CD4-positive, alpha-beta T cell treated with Interleukin-2 at 100 ng/mL for 4 hours (primary cell): ENCODE measurements around the gene RUFY1.
"Not testable (repeated sequence)": the region's sequence is repeated elsewhere in the genome, so short reads cannot be mapped to it uniquely, and the experiment has no call there.

Experiments used
- DNase-seq: peaks from one replicate; pipeline ENCODE4 v3.0.0-alpha.2; 2020; ENCODE audit warnings: low spot score

Gene RUFY1, protein sequence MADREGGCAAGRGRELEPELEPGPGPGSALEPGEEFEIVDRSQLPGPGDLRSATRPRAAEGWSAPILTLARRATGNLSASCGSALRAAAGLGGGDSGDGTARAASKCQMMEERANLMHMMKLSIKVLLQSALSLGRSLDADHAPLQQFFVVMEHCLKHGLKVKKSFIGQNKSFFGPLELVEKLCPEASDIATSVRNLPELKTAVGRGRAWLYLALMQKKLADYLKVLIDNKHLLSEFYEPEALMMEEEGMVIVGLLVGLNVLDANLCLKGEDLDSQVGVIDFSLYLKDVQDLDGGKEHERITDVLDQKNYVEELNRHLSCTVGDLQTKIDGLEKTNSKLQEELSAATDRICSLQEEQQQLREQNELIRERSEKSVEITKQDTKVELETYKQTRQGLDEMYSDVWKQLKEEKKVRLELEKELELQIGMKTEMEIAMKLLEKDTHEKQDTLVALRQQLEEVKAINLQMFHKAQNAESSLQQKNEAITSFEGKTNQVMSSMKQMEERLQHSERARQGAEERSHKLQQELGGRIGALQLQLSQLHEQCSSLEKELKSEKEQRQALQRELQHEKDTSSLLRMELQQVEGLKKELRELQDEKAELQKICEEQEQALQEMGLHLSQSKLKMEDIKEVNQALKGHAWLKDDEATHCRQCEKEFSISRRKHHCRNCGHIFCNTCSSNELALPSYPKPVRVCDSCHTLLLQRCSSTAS

DNA sequence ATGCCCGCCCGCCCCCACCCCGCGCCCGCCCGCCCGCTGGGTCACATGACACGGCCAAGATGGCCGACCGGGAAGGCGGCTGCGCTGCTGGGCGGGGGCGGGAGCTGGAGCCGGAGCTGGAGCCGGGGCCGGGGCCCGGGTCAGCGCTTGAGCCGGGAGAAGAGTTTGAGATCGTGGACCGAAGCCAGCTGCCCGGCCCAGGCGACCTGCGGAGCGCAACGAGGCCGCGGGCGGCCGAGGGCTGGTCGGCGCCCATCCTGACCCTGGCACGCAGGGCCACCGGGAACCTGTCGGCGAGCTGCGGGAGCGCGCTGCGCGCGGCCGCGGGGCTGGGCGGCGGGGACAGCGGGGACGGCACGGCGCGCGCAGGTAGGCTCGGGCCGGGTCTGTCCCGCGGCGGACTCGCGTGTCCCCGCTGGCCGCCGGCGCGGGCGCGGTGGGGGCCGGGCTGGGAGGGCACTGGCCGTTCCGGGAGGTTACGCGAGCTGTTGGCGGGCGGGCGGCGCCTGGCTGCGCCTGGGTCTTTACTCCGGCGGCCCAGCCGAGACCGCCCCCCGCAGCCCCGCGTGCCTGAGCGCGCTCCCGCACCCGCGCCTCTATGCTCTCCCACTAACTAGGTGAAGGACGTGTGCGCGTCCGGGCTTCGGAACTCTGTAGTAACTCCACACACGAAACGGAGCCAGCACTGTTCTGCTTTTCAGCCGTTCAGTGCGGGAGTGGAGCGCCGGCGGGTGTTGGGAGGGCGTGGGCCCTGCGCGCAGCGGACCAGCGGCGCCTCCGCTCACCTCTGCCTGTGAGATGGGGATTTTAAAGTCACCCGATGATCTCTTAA lies at the start of gene RUFY1:
RUFY1 (plus strand) TSS at position 44 of the 832 bp plus-strand sequence; CDS start at position 60, 16 bp downstream.
- peak; percentile 78 for DNase-seq

DNA sequence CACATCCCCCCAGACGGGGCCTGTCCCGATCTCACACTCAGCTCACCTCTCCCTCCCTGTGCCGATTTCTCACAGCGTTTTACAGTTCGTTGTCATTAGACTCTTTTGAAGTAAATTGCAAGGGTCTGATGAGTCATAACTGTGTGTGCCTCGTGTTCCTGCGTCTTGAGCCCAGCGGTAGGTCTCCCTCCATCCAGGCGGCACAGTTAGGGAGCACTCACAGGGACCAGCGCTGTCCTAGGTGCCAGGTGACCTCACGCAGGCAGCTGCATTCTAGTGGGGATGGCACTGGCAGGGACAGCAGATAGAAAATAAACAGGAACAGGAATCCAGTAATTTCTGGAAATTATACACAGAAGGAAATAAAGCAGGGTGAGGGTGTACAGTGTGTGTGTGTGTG lies 48.4 kb upstream of the RUFY1 start:
- DNase-seq: not testable (repeated sequence)

DNA sequence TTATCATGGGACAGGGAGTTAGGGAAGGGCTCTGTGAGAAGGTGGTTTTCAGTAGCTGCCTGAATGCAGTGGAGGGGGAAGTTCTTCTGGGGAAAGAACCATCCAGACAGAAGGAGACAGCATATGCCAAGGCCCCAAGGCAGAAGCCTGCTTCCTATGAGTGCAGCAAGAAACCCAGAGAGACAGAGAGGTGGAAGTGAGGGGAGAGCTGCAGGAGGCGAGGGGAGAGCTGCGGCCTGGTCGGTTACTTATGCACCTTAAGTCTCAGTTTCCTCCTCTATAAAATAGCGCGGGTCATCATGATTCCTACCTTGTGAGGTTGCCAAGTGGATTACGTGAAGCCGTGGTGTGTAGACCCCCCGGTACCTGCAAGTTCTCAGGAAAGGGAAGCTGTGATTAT lies 47.9 kb upstream of the RUFY1 start:
- not testable (repeated sequence) for DNase-seq

DNA sequence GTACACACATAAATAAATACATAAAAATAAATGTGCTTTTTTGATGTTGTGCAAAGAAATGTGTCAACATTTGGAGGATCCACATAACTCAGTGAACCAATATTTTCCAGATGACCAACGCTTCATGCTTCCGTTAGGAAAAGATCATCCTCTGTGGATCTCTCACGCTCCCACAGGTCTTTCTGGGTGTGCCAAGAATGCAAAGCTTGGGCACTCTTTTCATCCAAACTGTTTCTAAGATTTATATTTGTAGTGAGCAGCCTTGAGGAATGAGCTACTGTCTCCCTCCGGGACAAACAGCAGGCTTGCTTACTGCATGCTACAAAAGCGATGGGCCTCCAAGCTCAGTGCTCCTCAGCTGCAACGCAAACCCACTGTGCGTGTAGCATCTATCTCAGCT lies 46.2 kb upstream of the RUFY1 start:
- no peak for DNase-seq

DNA sequence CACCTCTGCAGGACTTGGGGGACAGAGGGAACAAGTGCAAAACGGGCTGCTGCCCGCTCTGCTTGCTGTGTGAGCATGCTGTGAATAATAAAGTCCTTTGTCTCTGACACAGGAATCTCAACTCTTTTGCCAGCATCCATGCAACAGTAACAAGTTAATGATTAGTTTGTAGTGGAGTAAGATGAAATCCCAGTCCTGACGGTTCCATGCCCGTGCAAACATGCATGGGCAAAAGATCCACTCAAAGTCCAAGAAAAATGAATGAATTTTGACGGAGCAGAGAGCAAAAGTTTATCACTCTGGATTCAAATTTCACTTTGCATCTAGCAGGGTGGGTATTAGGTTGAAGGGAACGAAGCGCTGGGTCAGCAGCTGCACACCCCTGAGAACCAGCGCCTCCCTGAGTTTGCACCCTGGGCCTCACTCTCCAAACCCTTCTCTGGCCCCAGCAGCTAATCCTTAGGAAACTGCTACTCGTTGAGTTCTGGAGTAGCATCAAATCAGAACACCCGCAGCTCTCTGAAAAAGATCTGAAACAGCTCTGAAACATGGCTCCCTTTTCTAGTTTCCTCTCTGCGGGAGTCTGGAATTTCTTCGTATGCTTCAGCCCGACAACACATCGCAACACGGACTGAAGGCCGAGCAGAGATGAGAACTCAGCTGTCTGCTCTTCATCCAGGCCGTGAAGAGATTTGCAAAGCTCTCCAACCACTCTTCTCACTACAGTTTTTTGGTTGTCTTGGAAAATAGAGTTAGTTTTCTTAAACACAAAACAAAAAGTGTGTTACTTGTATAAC lies 45.6 kb upstream of the RUFY1 start:
- DNase-seq: no peak

DNA sequence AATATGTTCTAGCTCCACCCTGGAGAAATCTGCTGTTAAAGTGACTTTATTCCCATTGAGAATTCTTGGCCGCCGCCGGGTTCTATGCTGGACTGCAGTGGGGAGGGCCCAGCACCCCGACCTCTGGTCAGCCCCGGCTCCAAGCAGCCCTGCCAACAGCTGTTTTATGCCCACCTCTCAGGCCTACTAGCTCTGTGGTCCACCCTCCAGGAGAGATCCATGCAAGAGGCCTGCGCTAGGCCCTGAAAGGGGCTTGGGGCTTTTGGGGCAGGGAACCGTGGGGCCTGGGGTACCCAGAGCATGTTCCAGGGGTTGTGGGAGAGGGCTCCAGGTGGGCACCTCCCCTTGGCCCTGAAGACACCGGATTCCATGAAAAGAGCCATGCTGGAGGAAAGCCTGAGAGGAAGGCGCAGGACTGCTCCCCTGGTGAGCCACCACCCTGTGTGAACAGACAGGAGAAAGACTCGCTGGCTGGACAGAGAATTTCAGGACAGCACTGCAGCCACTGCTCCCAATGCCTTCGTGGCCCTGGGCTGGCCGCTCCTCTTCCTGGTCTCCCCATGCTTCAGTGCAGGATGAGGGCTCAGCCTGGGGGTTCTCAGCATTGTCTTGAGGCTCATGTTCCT lies 44.6 kb upstream of the RUFY1 start:
- no peak for DNase-seq

DNA sequence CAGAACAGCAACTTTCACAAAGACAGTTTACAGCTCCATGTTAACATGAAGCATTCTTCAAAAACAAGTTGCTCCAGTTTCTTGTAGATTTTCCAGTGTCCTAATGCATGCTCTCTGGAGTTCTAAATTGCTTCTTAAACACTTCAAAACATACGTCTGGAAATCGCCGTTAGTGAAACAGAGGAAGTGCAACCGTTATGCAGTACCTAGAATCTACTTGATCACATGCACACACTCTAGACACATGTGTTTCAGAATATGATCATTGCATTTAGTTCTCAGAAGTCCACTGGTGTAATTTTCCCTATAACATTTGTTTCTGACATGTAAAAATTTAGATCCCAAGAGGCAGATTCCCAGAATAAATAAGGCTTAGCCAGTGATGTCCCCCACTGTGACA lies 41.1 kb upstream of the RUFY1 start:
- no peak for DNase-seq

DNA sequence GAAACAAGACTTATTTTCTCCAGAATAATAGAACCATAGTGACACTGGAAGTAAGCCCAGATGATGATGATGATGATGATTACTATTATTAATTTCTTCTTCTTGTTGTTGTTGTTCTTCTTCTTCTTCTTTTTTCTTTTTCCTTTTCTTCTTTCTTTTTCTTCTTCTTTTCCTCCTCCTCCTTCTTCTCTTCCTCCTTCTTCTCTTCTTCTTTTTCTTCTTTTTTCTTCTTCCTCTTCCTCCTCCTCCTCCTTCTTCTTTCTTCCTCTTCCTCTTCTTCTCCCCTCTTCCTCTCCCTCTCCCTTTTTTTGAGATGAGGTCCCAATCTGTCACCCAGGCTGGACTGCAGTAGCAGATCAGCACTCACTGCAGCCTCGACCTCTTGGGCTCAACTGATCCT lies 40.5 kb upstream of the RUFY1 start:
- DNase-seq: no peak

DNA sequence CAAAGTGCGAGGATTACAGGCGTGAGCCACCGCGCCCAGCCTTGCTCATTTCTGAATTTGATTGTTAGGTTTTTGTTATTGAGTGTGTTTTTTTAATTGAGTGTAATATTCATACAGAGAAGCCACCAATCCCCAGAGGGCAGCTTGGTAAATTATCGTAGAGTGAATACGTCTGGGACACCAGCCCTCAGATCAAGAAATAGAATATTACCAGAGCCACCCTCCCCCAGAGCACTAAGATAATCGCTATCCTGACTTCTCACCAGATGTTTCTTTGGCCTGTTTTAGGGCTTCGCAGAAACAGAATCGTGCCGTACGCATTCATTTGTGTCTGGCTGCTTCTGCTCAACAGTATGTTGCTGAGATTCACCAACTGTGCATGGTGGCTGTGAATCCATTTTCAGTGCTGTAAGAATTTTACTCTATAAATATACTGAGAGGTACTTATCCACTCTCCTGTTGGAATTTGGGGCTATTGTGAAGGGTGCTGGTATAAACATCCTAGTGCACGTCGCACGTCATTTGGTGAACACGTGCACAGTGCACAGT lies 37.8 kb upstream of the RUFY1 start:
- no peak for DNase-seq

DNA sequence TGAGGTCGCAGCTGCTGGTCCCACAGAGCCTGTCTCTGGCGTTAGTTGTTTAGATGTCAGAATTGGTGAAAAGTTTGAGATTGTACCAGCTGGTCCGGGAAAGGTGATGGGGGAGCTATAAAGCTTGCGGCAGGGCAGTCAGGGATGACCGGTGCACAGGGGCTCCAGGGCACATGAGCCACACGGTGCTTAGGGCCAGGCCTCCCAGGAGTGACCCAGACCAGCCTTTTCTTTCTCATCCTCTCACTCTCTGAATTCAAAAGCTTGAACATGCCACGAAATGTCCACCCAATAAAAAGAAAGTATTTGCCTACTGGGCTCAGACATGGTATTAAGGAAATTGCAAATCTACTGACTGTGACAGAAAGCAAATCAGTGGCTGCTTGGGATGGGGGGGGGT lies 34.9 kb upstream of the RUFY1 start:
- not testable (repeated sequence) for DNase-seq

DNA sequence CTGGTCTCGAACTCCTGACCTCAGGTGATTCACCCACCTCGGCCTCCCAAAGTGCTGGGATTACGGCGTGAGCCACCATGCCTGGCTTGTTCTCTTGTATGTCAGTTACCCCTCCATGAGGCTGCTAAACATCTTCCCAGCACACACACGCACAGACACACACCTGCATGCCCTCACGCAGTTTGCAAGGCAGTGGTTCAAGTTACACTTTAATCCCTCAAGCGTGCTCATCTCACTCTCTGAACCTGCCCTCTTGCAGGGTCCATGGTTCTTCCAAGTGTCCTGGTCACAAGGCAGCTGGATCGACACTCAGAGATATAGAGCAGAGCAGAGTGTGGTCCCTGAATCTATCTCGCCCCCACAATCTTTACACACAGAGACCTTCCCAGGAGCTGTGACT lies 34.1 kb upstream of the RUFY1 start:
- DNase-seq: no peak

DNA sequence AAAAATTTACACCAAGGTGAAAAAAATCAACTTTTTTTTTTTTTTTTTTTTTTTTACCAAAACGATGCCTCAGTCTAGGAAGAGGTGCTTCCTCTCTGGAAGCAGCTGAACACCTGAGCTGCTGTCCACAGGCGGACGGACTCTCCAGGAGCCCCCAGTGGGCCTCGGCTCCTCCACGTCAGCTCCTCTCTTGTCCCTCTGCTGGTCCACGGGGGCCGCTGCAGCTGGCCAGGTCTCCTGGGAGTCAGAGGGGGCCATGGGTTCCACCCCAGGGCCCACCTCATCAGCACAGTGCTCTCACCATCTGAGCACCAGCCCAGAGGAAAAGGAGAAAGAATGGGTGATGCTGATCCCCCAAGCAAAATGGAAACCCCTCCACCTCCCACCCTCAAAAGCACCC lies 32.6 kb upstream of the RUFY1 start:
- DNase-seq: not testable (repeated sequence)

DNA sequence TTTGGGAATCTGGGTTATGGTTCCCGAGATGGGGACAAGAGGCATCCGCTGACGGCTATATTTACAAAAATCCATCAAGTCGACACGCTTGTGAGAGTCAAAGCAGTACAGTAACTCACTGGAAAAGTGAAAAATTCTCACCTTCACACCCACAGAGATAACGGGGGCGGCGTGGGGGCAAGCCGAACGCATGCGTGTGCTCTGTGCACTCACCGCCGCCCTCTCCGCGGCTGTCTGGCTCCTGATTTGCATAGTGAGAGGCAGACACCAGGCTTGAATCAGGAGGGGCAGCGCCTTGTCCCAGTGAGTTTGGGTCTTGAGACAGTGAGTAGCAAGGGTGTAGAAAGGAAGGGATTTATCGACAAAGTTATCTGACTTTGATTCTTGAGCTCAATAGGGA lies 32.0 kb upstream of the RUFY1 start:
- not testable (repeated sequence) for DNase-seq

DNA sequence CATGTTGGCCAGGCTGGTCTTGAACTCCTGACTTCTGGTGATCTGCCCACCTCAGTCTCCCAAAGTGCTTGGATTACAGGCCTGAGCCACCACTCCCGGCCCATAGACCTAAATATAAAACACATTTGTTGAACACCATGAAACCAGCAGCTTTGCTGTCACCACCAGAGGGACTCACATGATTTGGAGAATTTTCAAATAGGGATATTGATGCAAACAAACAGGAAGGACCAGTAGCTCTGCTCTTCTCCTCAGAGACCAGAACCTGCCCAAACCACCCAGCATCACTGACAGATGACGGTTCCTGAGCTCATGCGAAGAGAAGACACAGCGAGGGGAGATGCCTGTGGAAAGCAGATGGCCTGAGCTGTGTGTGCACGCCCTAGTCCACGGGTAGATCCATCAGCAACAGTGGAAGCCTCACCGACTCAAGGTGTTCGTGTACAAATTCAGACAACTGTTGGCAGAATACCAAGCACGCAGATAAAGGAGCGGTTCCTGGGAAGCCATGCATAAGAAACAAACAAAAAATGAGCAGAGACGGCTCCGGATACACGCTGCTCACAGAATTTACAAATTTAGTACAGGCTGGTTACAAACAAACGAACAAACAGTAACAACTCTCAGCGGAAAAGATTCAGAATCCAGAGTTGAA lies 30.8 kb upstream of the RUFY1 start:
- not testable (repeated sequence) for DNase-seq

DNA sequence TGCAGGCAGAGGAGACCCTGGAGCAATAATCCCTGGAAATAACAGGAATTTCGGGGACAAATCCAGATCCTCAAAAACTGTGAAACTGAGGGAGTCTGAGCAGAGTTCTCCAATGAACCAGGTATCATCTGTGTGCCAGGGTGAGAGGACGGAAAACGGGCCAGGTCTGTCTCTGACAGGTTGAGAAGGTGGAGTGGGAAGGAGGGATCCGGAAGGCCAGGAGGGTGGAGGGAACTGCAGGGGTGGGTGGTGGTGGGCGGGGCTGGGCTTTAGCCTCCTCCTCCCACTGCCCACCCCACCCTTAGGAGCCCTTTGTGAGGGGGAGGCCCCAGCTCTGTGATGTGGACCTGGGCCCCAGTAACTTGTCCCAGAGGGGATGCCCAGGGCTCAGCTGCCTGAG lies 28.2 kb upstream of the RUFY1 start:
- not testable (repeated sequence) for DNase-seq

DNA sequence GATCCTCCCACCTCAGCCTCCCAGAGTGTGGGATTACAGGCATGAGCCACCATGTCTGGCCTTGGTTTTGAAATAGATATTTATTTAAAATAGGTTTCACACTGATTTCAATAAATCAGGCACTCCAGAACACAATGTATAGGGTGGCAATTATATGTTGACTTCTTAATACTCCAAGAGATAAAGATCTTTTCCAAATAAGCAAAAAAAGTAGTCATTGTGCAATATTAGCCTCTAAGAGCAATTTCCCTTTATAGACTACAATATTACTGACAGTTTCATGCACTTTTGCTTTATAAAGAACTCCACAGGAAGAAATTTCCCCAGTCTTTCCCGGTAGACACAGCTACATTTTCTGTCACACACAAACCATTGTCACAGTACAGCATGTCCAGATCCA lies 23.4 kb upstream of the RUFY1 start:
- DNase-seq: no peak

DNA sequence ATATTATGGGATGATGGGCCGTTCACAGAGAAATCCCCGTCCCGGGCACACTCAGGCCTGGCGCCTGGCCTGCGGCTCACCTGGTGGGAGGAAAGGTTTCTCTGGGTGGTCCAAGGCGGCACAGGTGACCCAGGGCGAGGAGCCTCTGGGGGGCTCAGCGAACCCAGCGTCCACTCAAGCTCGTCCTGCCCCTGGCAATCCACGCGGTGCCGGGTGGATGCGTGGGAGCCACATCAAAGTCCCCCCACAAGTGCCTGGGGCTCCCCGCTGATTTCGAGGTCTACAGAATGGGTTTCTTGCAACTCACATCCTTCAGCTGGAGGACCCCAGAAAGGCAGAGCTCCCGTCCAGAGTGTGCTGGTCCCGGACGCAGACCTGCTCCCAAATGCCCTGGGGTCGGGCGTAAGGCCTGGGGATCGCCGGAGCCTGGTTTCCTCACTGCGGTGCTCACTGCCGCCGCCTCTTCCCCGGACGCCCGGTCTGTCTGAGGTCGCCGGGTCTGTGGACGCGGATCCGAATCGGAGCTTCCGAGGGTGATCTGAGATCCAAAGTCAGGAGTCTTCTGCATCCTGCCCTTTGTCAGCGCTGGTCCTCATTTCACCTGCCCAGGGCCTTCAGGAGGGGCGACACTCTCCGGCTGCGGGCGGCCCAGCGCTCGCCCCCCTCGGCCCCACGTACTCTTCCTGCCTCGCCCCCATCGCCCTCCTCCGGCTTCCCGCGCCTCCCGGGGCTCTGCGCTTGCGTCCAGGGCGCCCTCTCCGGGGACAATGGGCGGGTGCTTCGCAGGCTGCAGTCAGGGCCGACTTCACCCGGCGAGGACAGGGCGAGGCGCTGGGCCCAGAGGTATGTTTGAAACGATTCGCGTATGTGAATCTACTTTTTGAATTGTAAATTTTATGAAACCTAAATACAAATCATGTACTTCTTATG lies 20.0 kb upstream of the RUFY1 start:
- DNase-seq: peak; percentile 57

DNA sequence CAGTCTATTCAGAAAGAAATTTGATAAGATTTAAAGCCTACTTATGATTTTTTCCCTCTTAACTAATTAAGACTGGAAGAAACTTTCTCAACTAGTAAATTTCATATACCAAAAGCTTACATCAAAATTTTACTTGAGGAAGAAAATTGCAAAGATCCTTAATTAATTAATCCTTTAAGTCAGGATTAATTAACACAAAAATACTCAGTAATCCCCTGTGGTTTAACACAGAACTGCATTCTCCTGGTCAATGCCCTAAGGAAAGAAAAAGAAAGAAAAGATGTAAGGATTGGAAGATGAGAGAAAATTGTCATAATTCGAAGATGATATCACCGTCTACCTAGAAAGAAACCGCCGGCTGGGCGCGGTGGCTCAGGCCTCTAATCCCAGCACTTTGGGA lies 17.3 kb upstream of the RUFY1 start:
- DNase-seq: no peak

DNA sequence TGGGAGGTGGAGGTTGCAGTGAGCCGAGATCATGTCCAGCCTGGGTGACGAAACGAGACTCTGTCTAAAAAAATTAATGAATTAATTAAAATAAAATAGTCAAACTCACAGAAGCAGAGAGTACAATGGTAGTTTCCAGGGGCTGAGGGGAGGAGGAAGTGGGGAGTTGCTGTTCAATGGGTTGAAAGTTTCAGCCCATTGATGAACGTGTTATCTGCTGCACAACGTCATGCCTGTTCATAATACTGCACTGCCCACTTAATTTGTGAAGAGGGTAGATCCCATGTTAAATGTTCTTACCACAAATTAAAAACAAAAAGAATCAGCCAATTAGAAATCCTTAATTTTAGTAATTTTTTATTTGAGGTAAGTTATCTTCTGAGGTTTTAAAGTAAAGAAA lies 16.4 kb upstream of the RUFY1 start:
- DNase-seq: no peak
